Coronary artery (tissue), 2 donors: ENCODE measurements around the gene SYTL2.
A peak's percentile ranks its signal among the peaks of the same experiment; 100 is the strongest.

Source experiments
- DNase-seq: peaks from one replicate; pipeline ENCODE4 v3.0.0-alpha.2; 2017; ENCODE audit warnings: low spot score
- H3K27ac ChIP-seq, 2 donors: fragments of 200-600 bp; sonication (generic); one replicate each; pipeline ENCODE4 v1.5.1; 2016 to 2019
- H3K4me3 ChIP-seq: fragments of 200-600 bp; sonication (generic); 2 replicates; pipeline ENCODE4 v1.5.1; 2016; ENCODE audit warnings: mild to moderate bottlenecking, moderate library complexity
- CTCF ChIP-seq: fragments of 200-600 bp; sonication (generic); IDR thresholded peaks from one replicate; pipeline ENCODE4 v1.5.1; 2019; ENCODE audit warnings: antibody characterized with exemption

The SYTL2 gene

GRCh38 chr11:85745626-85746025, 65.3 kb downstream of the SYTL2 start:
- Histone ChIP-seq H3K4me3 (no peak overlapping the region), H3K27ac (peak overlapping the region in 1 of 2 donors; percentile 5)
- TF ChIP-seq CTCF, result no peak
- no peak for DNase-seq

- H3K27ac ChIP-seq, result no peak overlapping the region
- no peak for TF ChIP-seq CTCF
- no peak for DNase-seq
- no peak overlapping the region for H3K4me3 ChIP-seq
Measured at GRCh38 chr11:85742873-85743275, 68.1 kb downstream of the SYTL2 start.

- TF ChIP-seq CTCF, result no peak
- Histone ChIP-seq H3K4me3 (no peak overlapping the region), H3K27ac (no peak overlapping the region)
- no peak for DNase-seq
Measured at GRCh38 chr11:85742348-85742747, 68.6 kb downstream of the SYTL2 start.

GRCh38 chr11:85740481-85741400, 70.2 kb downstream of the SYTL2 start:
- no peak for DNase-seq
- TF ChIP-seq CTCF, result no peak
- Histone ChIP-seq H3K27ac (peak overlapping the region in 1 of 2 donors; percentile 9), H3K4me3 (no peak overlapping the region)

GRCh38 chr11:85737738-85738137, 73.2 kb downstream of the SYTL2 start:
- Histone ChIP-seq H3K4me3 (no peak overlapping the region), H3K27ac (no peak overlapping the region)
- DNase-seq, result no peak
- TF ChIP-seq CTCF, result no peak

GRCh38 chr11:85735876-85736460, 75.0 kb downstream of the SYTL2 start:
- TF ChIP-seq CTCF, result no peak
- Histone ChIP-seq H3K4me3 (peak overlapping the region; percentile 1), H3K27ac (peak overlapping the region; percentile 29 to 56)
- no peak for DNase-seq

GRCh38 chr11:85732965-85733364, 78.0 kb downstream of the SYTL2 start:
- Histone ChIP-seq H3K27ac (no peak overlapping the region), H3K4me3 (no peak overlapping the region)
- no peak for DNase-seq
- no peak for TF ChIP-seq CTCF
